Keratinocyte (primary cell): ENCODE data around the gene WWC2. TPM values are rescaled to one million over a fixed set of nuclear protein-coding genes. Genes with fewer than 3 reads are reported as not detected.

Source experiments
- DNase-seq: peaks from one replicate; pipeline ENCODE4 v3.0.0-alpha.2; 2011; ENCODE audit warnings: low read depth, missing footprints, low spot score
- FAIRE-seq: peaks from 2 replicates; lab custom pipeline; 2011; peaks lifted over from hg19 to GRCh38; lab: Jason Lieb, UNC
- H2AFZ ChIP-seq: 2 replicates; pipeline ENCODE4 v1.6.0; 2012; ENCODE audit warnings: low read length, control low read depth, inconsistent platforms; ENCODE audit not compliant: control insufficient read depth
- H3K27ac ChIP-seq: 2 replicates; pipeline ENCODE4 v1.5.1; 2011; ENCODE audit warnings: low read length; ENCODE audit not compliant: control insufficient read depth, insufficient read depth
- H3K27me3 ChIP-seq: 3 replicates; pipeline ENCODE4 v1.6.0; 2011; ENCODE audit warnings: low read length; ENCODE audit not compliant: control insufficient read depth, insufficient read depth; ENCODE audit errors: extremely low read depth
- H3K36me3 ChIP-seq, 2 experiments: 2 replicates in 1 of 2; 3 replicates in 1 of 2; pipeline ENCODE4 v1.5.1; 2011; ENCODE audit warnings: low read length in 2 of 2, mild to moderate bottlenecking in 1 of 2; ENCODE audit not compliant: control insufficient read depth in 2 of 2, insufficient read depth in 2 of 2; ENCODE audit errors: extremely low read depth in 1 of 2
- H3K4me1 ChIP-seq: 3 replicates; pipeline ENCODE4 v1.5.1; 2011; ENCODE audit warnings: low read length; ENCODE audit not compliant: control insufficient read depth, insufficient read depth; ENCODE audit errors: extremely low read depth
- H3K4me2 ChIP-seq: 3 replicates; pipeline ENCODE4 v1.6.0; 2011; ENCODE audit warnings: low read depth, low read length; ENCODE audit not compliant: control insufficient read depth, insufficient read depth; ENCODE audit errors: extremely low read depth
- H3K4me3 ChIP-seq, 3 experiments: fragments of 200-600 bp in 1 of 3; sonication (generic) in 1 of 3; 2 replicates in 2 of 3; 3 replicates in 1 of 3; pipeline ENCODE4 v1.5.1; 2011 to 2016; ENCODE audit warnings: low read length in 3 of 3, mild to moderate bottlenecking in 3 of 3, control low read depth in 2 of 3, inconsistent platforms in 1 of 3, low read depth in 1 of 3, mixed read lengths in 1 of 3, mixed run types in 1 of 3, moderate library complexity in 1 of 3; ENCODE audit not compliant: control insufficient read depth in 2 of 3, insufficient read depth in 2 of 3; ENCODE audit errors: extremely low read depth in 1 of 3
- H3K79me2 ChIP-seq: 2 replicates; pipeline ENCODE4 v1.6.0; 2012; ENCODE audit warnings: low read length; ENCODE audit not compliant: control insufficient read depth, insufficient read depth
- H3K9ac ChIP-seq: 3 replicates; pipeline ENCODE4 v1.6.0; 2011; ENCODE audit warnings: low read length; ENCODE audit not compliant: control insufficient read depth, insufficient read depth; ENCODE audit errors: extremely low read depth
- H3K9me1 ChIP-seq: 3 replicates; pipeline ENCODE4 v1.6.0; 2011; ENCODE audit warnings: low read length; ENCODE audit not compliant: control insufficient read depth, insufficient read depth; ENCODE audit errors: extremely low read depth
- H3K9me3 ChIP-seq: 2 replicates; pipeline ENCODE4 v1.5.1; 2012; ENCODE audit warnings: low read depth, low read length; ENCODE audit not compliant: control insufficient read depth
- H4K20me1 ChIP-seq: 3 replicates; pipeline ENCODE4 v1.6.0; 2011; ENCODE audit warnings: low read length; ENCODE audit not compliant: control insufficient read depth, insufficient read depth; ENCODE audit errors: extremely low read depth
- EZH2 ChIP-seq: IDR thresholded peaks from one replicate; pipeline ENCODE4 v1.6.1; 2012; ENCODE audit warnings: inconsistent platforms, mild to moderate bottlenecking, low read length, moderate library complexity
- dilution Hi-C: fragments of 300-500 bp; cut with MboI; formaldehyde crosslinking; loops from one replicate; pipeline ENCODE4 v1.7.0; 2020; ENCODE audit warnings: low sequenced_read_pairs; ENCODE audit not compliant: extremely low pct_ligation_motif_present
- polyA plus RNA-seq, 5 experiments: library from polyadenylated mRNA; depleted of rRNA in 3 of 5; stranded (reverse) in 3 of 5; stranded (forward) in 1 of 5; unstranded in 1 of 5; fragments of >200 nt; gene quantifications; 1 replicate in 1 of 5; 2 replicates in 3 of 5; 3 replicates in 1 of 5; pipeline versions ENCODE4 v1.2.1 to v1.2.3, GENCODE V29; 2011 to 2012; ENCODE audit warnings: missing spikeins in 2 of 5, low read depth in 1 of 5, low replicate concordance in 1 of 5
- TF ChIP-seq, protein P1 (sequence below), 3 experiments: IDR thresholded peaks in 1 of 3; conservative IDR thresholded peaks in 1 of 3; optimal IDR thresholded peaks in 1 of 3; 2 replicates in 2 of 3; 3 replicates in 1 of 3; pipeline versions ENCODE3 to v1.5.1; 2011; ENCODE audit warnings: low read length in 3 of 3, mild to moderate bottlenecking in 3 of 3, moderate library complexity in 2 of 3, control low read depth in 1 of 3, inconsistent platforms in 1 of 3; ENCODE audit not compliant: insufficient read depth in 2 of 3; ENCODE audit errors: extremely low read depth in 1 of 3

Gene WWC2
- polyA plus RNA-seq, 1 donor (not counting 4 experiments of a cell fraction or from before 2014, with no cell fraction given): 15.4 TPM

DNA sequence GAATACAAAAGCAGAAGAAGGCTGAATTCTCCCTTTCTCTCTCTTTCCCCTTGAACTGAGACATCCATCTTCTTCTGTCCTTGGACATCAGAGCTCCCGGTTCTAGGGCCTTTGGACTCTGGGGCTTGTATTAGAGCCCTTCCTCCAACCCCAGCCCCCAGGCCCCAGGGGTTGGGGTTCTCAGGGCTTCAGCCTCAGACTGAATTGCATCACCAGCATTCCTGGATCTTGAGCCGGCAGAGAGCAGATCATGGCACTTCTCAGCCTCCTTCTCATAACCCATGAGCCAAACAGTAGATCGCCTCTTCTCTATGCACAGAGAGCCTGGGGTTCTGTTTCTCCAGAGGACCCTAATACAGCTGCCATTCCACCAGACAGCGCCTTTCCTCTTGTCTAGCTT is 248.5 kb downstream of the WWC2 start:
- peaks cover 19% of the 10 kb centered on the region for H3K4me1 ChIP-seq
- H3K27ac ChIP-seq: no peak overlapping the region
- no peak for FAIRE-seq

DNA sequence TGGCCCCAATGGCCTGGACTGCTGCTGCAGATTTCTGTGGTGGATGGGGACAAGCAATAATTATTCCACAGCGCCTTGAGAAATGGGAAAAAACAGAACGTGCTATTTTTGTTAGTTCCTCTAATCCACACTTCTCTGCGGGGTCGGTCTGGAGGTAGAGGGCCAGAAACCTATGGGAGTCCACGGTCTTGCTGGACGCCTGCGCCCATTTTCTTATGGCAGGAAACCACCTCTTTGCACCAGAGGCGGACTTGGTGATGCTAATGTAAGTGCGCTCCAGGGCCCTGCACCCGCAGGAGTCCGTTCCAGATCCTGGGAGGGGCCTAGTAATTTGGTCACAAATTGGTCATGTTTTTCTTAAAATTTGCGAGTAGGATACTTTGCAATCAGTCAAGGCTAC is 249.1 kb downstream of the WWC2 start:
- DNase-seq (no peak), FAIRE-seq (no peak)
- H3K9me1 ChIP-seq: no peaks in the 10 kb centered on the region
- H4K20me1 ChIP-seq: no peaks in the 10 kb centered on the region
- H3K4me3 ChIP-seq: no peak overlapping the region
- no peak overlapping the region for H3K4me2 ChIP-seq
- no peaks in the 10 kb centered on the region for H3K36me3 ChIP-seq
- no peaks in the 10 kb centered on the region for H3K9me3 ChIP-seq
- dilution Hi-C loops: no loop called here
- H3K27me3 ChIP-seq: no peaks in the 10 kb centered on the region
- no peak overlapping the region for H2AFZ ChIP-seq
- H3K79me2 ChIP-seq: no peaks in the 10 kb centered on the region
- no peak overlapping the region for H3K9ac ChIP-seq
- H3K4me1 ChIP-seq: peaks cover 22% of the 10 kb centered on the region
- H3K27ac ChIP-seq: no peak overlapping the region
- no peak for TF ChIP-seq EZH2
- TF ChIP-seq, protein P1, sequence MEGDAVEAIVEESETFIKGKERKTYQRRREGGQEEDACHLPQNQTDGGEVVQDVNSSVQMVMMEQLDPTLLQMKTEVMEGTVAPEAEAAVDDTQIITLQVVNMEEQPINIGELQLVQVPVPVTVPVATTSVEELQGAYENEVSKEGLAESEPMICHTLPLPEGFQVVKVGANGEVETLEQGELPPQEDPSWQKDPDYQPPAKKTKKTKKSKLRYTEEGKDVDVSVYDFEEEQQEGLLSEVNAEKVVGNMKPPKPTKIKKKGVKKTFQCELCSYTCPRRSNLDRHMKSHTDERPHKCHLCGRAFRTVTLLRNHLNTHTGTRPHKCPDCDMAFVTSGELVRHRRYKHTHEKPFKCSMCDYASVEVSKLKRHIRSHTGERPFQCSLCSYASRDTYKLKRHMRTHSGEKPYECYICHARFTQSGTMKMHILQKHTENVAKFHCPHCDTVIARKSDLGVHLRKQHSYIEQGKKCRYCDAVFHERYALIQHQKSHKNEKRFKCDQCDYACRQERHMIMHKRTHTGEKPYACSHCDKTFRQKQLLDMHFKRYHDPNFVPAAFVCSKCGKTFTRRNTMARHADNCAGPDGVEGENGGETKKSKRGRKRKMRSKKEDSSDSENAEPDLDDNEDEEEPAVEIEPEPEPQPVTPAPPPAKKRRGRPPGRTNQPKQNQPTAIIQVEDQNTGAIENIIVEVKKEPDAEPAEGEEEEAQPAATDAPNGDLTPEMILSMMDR (optimal IDR thresholded peaks at IDR 0.05 in 1 of 3, IDR thresholded peaks at IDR 0.05 in 1 of 3, conservative IDR thresholded peaks at IDR 0.05 in 1 of 3; ENCODE audit: extremely low read depth in 1 of 3, insufficient read depth in 2 of 3, low read length in 3 of 3): no peak

More for the DNA sequence above, 248.5 kb downstream of the WWC2 start:
- H3K36me3 ChIP-seq: no peaks in the 10 kb centered on the region
- dilution Hi-C loops: no loop called here
- DNase-seq: no peak
- H3K27me3 ChIP-seq: no peaks in the 10 kb centered on the region
- TF ChIP-seq EZH2: no peak
- TF ChIP-seq, protein P1 (optimal IDR thresholded peaks at IDR 0.05 in 1 of 3, IDR thresholded peaks at IDR 0.05 in 1 of 3, conservative IDR thresholded peaks at IDR 0.05 in 1 of 3; ENCODE audit: extremely low read depth in 1 of 3, insufficient read depth in 2 of 3, low read length in 3 of 3): no peak
- H3K9me3 ChIP-seq: no peaks in the 10 kb centered on the region
- no peak overlapping the region for H3K4me3 ChIP-seq
- H3K4me2 ChIP-seq: no peak overlapping the region
- H2AFZ ChIP-seq: no peak overlapping the region
- H3K79me2 ChIP-seq: no peaks in the 10 kb centered on the region
- no peak overlapping the region for H3K9ac ChIP-seq
- H4K20me1 ChIP-seq: no peaks in the 10 kb centered on the region
- H3K9me1 ChIP-seq: no peaks in the 10 kb centered on the region
